IMR-90 (cell line): ENCODE data around the gene DUOX1.

Experiments used
- BHLHE40 ChIP-seq: fragments of 150-350 bp; IDR thresholded peaks from 2 replicates; pipeline ENCODE4 v1.6.1; 2016; ENCODE audit warnings: mild to moderate bottlenecking, low read depth, low read length
- CEBPB ChIP-seq: IDR thresholded peaks from 2 replicates; pipeline ENCODE4 v1.6.1; 2012; ENCODE audit warnings: low read depth, low read length, improper control_type of control experiment
- CHD1 ChIP-seq: IDR thresholded peaks from 2 replicates; pipeline ENCODE4 v1.6.1; 2012; ENCODE audit warnings: low read depth, low read length, improper control_type of control experiment
- FOS ChIP-seq: fragments of 150-350 bp; IDR thresholded peaks from 2 replicates; pipeline ENCODE4 v1.6.1; 2016; ENCODE audit warnings: low read depth, low read length
- MAFK ChIP-seq: IDR thresholded peaks from 2 replicates; pipeline ENCODE4 v1.6.1; 2012; ENCODE audit warnings: low read depth, low read length, improper control_type of control experiment
- MXI1 ChIP-seq: IDR thresholded peaks from 2 replicates; pipeline ENCODE4 v1.6.1; 2012; ENCODE audit warnings: low read depth, mild to moderate bottlenecking, low read length, moderate library complexity, borderline replicate concordance
- POLR2A ChIP-seq: IDR thresholded peaks from 2 replicates; pipeline ENCODE4 v1.6.1; 2012; ENCODE audit warnings: mild to moderate bottlenecking, low read depth, low read length
- RAD21 ChIP-seq: IDR thresholded peaks from 2 replicates; pipeline ENCODE4 v1.6.1; 2012; ENCODE audit warnings: low read length, improper control_type of control experiment
- RFX5 ChIP-seq: IDR thresholded peaks from 2 replicates; pipeline ENCODE4 v1.8.0; 2012; ENCODE audit warnings: low read depth, mild to moderate bottlenecking, low read length, moderate library complexity
- SMC3 ChIP-seq: fragments of 150-350 bp; IDR thresholded peaks from 2 replicates; pipeline ENCODE4 v1.6.1; 2016; ENCODE audit warnings: low read depth, mild to moderate bottlenecking, antibody characterized with exemption, low read length, moderate library complexity
- USF2 ChIP-seq: fragments of 150-350 bp; IDR thresholded peaks from 2 replicates; pipeline ENCODE4 v1.6.1; 2017; ENCODE audit warnings: mild to moderate bottlenecking, antibody characterized with exemption, low read length, low read depth
- TF ChIP-seq, protein P1 (sequence below): conservative IDR thresholded peaks from 2 replicates; pipeline ENCODE4 v1.5.1; 2012; ENCODE audit warnings: mild to moderate bottlenecking, low read depth, low read length, improper control_type of control experiment
- TF ChIP-seq, protein P2 (sequence below): fragments of 150-350 bp; IDR thresholded peaks from 2 replicates; pipeline ENCODE4 v1.6.1; 2016; ENCODE audit warnings: low read depth, mild to moderate bottlenecking, low read length, moderate library complexity, borderline replicate concordance

DNA sequence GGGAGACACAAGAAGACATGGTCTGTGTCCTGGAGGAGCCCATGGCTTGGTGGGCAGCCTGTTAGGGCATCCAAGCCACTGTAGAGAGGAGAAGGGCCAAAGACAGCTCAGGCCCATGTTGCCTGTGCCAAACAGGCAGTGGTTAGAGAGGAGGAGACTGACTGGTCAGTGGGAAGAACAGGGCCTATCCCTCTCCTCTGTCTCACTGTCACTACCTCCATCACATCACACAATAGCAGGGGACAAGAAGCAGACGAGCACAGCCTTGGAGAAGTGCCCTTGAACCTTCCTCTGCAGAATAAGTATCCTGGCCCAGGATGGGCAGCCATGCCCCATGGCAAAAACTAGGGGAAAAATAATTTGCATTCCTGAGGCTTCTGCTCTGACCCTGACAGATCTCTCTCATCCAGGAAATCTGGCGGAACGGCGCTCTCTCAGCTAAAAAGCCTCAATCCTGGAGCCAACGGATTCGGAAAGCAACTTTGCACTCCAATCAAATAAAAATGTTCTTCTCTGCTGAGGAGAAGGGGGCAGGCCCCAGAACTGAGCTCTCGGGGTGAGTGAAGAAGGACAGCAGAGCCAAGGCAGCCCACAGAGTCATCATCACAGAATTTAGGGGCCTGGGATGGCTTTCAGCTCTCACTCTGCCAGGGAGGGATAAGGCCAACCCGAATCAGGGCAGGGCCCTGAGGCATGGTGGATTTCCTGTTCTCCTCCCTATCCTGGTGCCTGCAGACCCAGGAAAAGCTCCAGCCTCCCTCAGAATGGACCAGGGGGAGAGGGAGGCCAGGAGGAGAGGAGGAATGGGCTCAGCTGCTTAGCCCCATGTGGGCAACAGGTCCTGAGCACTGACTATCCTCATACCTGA is 56.3 kb downstream of the DUOX1 start:
- TF ChIP-seq RAD21 (no peak), CHD1 (no peak), MXI1 (no peak), CEBPB (no peak), POLR2A (no peak), MAFK (no peak), FOS (no peak), USF2 (no peak), RFX5 (no peak), BHLHE40 (no peak), SMC3 (no peak)
- TF ChIP-seq, protein P1, sequence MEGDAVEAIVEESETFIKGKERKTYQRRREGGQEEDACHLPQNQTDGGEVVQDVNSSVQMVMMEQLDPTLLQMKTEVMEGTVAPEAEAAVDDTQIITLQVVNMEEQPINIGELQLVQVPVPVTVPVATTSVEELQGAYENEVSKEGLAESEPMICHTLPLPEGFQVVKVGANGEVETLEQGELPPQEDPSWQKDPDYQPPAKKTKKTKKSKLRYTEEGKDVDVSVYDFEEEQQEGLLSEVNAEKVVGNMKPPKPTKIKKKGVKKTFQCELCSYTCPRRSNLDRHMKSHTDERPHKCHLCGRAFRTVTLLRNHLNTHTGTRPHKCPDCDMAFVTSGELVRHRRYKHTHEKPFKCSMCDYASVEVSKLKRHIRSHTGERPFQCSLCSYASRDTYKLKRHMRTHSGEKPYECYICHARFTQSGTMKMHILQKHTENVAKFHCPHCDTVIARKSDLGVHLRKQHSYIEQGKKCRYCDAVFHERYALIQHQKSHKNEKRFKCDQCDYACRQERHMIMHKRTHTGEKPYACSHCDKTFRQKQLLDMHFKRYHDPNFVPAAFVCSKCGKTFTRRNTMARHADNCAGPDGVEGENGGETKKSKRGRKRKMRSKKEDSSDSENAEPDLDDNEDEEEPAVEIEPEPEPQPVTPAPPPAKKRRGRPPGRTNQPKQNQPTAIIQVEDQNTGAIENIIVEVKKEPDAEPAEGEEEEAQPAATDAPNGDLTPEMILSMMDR = no peak
- TF ChIP-seq, protein P2, sequence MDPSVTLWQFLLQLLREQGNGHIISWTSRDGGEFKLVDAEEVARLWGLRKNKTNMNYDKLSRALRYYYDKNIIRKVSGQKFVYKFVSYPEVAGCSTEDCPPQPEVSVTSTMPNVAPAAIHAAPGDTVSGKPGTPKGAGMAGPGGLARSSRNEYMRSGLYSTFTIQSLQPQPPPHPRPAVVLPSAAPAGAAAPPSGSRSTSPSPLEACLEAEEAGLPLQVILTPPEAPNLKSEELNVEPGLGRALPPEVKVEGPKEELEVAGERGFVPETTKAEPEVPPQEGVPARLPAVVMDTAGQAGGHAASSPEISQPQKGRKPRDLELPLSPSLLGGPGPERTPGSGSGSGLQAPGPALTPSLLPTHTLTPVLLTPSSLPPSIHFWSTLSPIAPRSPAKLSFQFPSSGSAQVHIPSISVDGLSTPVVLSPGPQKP = no peak
